SKM-1 (cell line): ENCODE data around the gene FLNB.

Experiments used
- DNase-seq: peaks from one replicate; lab custom pipeline; 2025; ENCODE audit not compliant: unreplicated experiment; lab: John Stamatoyannopoulos, UW

FLNB gene

GRCh38 chr3:58072763-58073130 is 64.5 kb downstream of the FLNB start:
- no peak for DNase-seq

GRCh38 chr3:58073301-58074108 is 65.3 kb downstream of the FLNB start:
- no peak for DNase-seq

DNA sequence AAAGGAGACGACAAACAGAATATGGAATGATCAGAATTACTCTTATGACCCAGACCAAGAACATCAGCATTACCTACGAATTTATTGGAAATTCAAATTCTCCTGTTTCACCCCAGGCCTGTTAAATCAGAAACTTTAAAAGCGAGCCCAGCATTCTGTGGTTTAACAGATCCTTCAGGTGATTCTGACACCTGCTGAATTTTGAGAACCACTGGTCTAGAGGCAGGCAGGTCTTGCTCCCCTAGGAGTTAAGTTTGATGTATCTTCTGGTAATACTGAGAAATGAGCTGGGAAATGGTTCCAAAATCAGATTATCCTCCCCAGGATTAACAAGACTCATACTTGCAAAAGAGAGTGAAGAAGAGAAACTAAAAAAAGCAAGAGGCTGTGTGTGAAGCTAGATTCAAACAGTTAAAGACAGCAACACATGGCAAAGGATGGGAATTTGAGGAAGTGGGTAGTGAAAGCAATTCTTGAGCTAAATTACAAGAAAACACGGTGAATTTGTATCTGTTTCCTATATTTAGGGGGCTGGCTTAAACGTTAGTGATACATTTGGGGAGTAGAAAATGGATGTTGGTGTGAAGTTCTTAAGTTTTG is 66.0 kb downstream of the FLNB start:
- DNase-seq = no peak

GRCh38 chr3:58074997-58075396 is 66.8 kb downstream of the FLNB start:
- DNase-seq = no peak

- DNase-seq = no peak
Observed at GRCh38 chr3:58077596-58078285, 69.5 kb downstream of the FLNB start.

- DNase-seq = no peak
Observed at GRCh38 chr3:58078610-58079009, 70.4 kb downstream of the FLNB start.

GRCh38 chr3:58079773-58080172 is 71.6 kb downstream of the FLNB start:
- DNase-seq = no peak

GRCh38 chr3:58082047-58082446 is 73.8 kb downstream of the FLNB start:
- DNase-seq = no peak

GRCh38 chr3:58084166-58084565 is 75.9 kb downstream of the FLNB start:
- no peak for DNase-seq

DNA sequence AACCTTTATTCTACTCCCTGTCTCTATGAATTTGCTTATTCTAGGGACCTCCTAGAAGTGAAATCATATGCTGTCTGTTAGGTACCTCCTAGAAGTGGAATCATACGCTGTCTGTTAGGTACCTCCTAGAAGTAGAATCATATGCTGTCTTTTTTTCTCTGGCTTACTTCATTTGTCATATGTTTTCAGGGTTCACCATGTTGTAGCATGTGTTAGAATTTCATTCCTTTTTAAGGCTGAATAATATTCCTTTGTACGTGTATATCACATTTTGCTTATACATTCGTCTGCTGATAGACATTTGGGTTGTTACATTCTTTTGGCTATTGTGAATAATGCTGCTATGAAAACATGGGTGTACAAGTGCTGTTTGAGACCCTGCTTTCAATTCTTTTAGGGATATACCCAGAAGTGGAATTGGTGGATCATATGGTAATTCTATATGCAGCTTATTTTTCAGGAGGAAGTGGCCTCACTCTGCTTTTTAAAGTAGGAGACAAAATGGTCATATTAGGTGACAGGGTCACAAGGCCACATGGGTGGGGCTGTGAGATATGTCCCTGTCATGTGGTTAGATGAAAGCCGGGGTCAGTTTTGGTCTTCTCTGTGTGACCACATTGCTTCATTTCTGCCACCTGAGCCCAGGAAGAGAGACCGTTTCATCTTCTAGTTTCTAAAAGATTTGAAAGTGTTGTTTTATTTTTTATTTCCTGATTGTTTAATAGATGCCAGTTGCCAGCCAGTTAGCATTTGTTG is 76.7 kb downstream of the FLNB start:
- no peak for DNase-seq

DNA sequence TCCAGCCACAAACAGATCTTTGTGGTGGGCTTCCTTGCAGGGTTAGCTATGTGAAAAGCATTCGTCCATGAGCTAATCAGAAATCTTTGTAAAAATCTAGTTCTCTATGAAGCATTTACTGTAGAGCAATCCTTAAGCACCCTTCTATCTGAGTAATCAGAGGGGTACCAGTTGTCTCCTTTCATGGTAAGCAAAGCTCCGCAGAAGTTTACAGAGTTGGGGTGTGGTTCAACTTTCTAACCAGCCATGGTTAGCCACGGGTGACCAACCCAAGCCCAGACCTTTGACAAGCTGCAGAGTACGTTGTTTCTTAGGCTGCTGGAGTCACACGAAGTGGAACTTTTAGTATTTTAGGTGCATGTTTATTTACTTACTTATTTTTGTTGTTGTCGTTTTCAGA is 77.4 kb downstream of the FLNB start:
- DNase-seq = no peak

GRCh38 chr3:58088501-58088900 is 80.3 kb downstream of the FLNB start:
- DNase-seq = no peak

- DNase-seq = no peak
Observed at GRCh38 chr3:58090351-58090750, 82.1 kb downstream of the FLNB start.

DNA sequence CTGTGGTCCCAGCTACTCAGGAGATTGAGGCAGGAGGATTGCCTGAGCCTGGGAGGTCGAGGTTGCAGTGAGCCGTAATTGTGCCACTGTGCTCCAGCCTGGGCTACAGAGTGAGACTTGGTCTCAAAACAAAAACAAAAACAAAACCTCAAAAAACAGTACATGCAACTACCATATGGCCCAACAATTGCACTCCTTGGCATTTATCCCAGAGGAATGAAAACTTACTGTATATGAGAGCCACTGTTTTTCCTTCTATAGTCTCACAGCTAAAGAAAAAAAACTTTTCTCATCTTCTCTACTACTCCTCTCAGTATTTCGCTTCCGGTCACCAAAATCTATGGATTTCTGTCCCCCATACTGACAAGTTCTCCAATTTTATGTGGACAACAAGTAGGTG is 84.3 kb downstream of the FLNB start:
- no peak for DNase-seq

DNA sequence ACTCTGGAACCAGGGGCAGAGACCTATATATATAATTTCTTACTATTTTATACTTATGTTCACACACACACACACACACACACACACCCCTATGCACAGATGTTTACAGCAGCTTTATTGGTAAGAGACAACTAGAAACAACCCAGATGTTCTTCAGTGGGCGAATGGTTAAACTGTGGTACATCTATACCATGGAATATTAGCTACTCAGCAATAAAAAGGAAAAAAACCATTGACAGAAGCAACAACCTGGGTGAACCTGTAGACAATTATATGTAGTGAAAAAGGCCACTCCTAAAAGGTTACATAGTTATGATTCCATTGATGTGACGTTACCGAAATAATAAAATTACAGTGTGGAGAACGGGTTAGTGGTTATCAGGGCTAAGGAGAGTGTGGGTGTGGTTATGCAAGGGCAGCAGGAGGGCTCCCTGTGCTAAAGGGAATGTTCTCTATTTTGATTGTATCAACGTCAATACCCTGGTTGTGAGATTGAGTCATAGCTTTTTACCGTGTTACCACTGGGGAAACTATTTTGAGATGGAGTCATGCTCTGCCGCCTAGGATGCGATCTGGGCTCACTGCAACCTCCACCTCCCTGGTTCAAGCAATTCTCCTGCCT is 85.5 kb downstream of the FLNB start:
- DNase-seq = no peak

DNA sequence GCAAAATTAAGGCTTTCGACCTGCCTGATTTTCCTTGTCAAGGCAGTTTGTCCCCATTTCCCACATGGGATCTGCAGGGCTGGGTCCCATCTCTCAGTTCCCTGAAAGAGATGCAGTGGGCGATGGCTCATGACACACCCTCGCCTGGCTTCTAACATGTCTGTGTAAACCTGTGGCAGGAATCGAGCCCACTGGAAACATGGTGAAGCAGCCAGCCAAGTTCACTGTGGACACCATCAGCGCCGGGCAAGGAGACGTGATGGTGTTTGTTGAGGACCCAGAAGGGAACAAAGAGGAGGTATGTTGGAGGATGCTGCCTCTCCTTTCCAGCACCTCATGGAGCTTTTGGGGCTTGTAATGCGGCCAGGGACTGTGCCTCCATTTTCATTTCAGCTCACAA is 86.4 kb downstream of the FLNB start:
- DNase-seq = no peak

DNA sequence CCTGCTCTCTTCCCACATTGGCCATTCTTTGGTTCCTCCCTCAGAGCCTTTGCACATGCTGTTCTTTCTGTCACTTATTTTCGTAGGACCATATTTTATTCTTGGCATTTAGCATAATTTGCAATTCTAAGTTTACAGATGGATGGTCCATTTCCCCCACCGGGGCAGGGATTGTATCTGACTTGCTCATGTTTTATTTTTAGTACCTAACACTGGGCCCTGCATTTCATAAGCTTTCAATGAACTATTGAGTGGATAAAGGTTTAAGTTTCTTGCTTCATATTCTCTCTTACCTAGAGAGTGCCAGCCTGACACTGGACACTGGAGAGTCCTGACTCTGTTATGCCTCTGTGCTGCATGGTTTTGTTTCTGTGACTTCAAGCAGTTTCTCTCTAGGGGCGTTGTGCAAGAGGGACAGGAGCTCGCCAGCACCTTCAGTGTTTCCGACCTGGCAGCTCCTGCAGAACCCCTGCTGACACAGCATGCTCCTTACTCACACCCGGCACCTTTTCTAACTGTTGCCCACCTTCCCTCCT is 87.4 kb downstream of the FLNB start:
- no peak for DNase-seq

- no peak for DNase-seq
Observed at GRCh38 chr3:58098531-58098930, 90.3 kb downstream of the FLNB start.

DNA sequence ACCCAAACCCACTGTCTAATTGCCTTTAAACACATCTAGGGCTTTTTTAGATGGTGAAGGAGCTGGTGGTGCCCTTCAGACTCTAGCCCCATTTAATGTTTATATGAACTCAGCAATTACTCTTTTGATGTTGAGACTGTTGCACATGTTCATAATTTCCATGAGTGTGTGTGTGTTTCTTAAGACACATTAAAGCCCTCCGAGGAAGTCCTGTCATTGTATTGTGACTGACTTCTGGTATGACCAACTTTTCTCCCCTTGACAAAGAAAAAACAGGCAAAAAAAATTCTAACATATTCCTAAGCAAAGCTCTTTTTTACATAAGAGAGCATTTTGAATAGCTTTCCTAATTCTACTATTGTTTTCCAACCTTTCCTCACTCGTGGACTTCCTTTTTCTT is 91.6 kb downstream of the FLNB start:
- no peak for DNase-seq

DNA sequence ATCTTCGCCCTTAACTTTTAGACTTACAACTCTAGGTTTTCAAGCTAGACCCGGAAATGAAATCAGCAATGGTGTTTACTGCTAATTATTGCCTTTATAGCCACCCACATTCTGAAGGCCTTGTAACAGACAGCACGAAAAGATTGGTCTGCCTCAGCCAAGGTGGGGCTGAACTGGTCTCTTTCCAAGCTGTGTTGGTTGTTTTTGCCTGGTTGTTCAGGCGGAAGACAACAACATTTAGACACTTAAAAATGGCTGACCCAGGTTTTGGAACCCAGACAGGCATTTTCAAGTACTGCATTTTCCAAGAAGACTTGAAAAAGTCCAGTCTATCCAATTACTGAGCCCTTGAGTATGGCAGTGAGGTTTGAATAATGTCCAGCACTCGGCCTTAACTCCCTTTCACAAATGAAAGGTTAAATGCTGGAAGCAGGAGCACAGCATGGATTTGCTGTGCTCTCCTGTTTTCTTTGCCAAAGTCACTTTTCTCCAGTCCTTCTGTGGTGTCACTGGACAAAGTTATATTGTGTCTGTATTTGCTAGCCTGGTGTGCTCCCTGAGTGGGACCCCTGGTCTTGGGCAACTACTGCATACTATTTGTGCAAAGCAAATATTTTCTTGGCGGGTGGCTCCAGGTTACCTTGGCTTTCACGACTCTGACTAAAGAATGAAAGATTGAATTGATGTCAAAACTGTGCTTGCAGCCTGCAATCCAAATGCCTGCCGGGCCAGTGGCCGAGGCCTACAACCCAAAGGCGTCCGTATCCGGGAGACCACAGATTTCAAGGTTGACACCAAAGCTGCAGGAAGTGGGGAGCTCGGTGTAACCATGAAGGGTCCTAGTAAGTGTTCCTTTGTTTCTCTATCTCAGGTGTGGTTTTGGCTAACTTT is 93.5 kb downstream of the FLNB start:
- DNase-seq = no peak
